Activated naive CD4-positive, alpha-beta T cell treated with anti-CD3 and anti-CD28 coated beads for 36 hours (primary cell): ENCODE measurements around the gene PUDP. TPM values are rescaled to one million over a fixed set of nuclear protein-coding genes. Genes with fewer than 3 reads are reported as not detected.
"Not testable (repeated sequence)": the region's sequence is repeated elsewhere in the genome, so short reads cannot be mapped to it uniquely, and the experiment has no call there.

Experiments used
- CTCF ChIA-PET: fragments of 350-600 bp; sonication (Branson Sonifier 250); formaldehyde crosslinking; loops from one replicate; lab custom pipeline; 2021; ENCODE audit warnings: antibody characterized with exemption; lab: Charles Lee
- DNase-seq: peaks from one replicate; pipeline ENCODE4 v3.0.0-alpha.2; 2020
- H3K27ac Mint-ChIP-seq: one replicate; pipeline ENCODE4 v1.8.0; 2021; ENCODE audit warnings: mild to moderate bottlenecking, mixed read lengths
- H3K27me3 Mint-ChIP-seq: one replicate; pipeline ENCODE4 v1.8.0; 2021; ENCODE audit warnings: low read depth, mixed read lengths
- H3K36me3 Mint-ChIP-seq: one replicate; pipeline ENCODE4 v1.8.0; 2021; ENCODE audit warnings: low read depth, mixed read lengths
- H3K4me1 Mint-ChIP-seq: one replicate; pipeline ENCODE4 v1.8.0; 2021; ENCODE audit warnings: low read depth, mixed read lengths
- H3K4me3 Mint-ChIP-seq: one replicate; pipeline ENCODE4 v1.8.0; 2021; ENCODE audit warnings: mild to moderate bottlenecking, moderate library complexity, mixed read lengths
- H3K9me3 Mint-ChIP-seq: one replicate; pipeline ENCODE4 v1.8.0; 2021; ENCODE audit warnings: mixed read lengths
- intact Hi-C: fragments of 100-400 bp; cut with micrococcal nuclease; formaldehyde crosslinking; loops from one replicate; pipeline ENCODE4 v1.15.1; 2023
- total RNA-seq, 2 experiments: library from RNA; stranded (reverse); gene quantifications; one replicate each; pipeline ENCODE4 v1.2.3, GENCODE V29; 2021

PUDP gene
- total RNA-seq, 2 experiments from 2014 or later, result 10.7 to 13.6 TPM

DNA sequence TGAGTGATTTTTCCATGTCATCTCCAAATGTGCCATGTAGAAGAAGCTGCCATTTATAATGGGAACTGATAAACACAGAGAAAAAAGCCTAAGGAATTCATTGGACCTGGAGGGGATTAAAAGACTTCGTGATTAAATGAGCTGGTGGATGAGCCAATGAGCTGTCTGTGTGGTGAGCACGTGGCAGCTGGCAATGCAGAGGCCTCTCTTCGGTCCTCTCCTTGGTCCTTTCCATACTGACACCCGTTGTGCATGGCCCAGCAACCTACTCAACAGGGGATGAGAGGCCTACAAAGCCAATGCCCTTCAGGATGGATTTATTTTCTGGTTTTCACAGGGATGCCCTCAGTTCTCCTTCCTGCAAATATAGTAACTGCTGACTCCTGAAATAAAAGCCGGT is 88.1 kb downstream of the PUDP start:
- H3K4me3 Mint-ChIP-seq, result no peak overlapping the region
- DNase-seq, result no peak
- peaks cover 41% of the 10 kb centered on the region for H3K4me1 Mint-ChIP-seq
- CTCF ChIA-PET, result no interaction called here
- no peak overlapping the region for H3K27ac Mint-ChIP-seq
- no peaks in the 10 kb centered on the region for H3K9me3 Mint-ChIP-seq
- no peaks in the 10 kb centered on the region for H3K27me3 Mint-ChIP-seq
- H3K36me3 Mint-ChIP-seq, result peaks cover 13% of the 10 kb centered on the region
- intact Hi-C loops, result loop anchor here (1.0 kb wide), 1 partner anchor 24 kb away; no protein-coding TSS in a partner anchor

DNA sequence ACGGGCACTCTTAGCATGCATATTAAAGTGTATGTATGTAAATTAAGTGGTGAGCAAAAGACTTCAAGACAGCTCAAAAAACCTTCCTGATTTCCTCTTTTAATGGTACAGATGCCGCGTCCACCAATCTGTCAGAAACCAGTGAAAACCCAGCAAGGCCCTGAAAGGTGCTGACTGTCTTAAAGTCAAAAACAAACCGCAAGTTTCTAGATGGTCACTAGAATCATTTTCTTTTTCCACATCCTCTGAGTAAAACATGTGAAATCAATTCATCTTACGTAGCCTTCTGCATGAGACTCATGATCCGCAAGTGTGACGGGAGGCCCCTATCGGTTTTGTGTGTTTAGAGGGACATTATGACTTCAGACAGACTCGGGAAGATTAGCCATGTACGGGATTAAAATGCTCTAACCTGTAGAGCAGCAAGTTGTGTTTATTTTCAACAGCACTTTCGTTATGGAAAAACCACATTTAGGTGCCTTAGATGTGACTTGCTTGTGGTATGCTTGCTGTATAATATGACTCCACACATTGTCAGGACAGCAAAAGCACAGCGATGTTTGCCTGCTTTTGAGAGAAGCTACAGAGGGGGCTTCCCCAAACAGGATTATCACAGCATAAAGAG is 88.6 kb downstream of the PUDP start:
- intact Hi-C loops, result loop anchor here (1.0 kb wide), 1 partner anchor 25 kb away; no protein-coding TSS in a partner anchor
- Mint-ChIP-seq H3K4me1 (peaks cover 41% of the 10 kb centered on the region), H3K9me3 (no peaks in the 10 kb centered on the region), H3K27me3 (no peaks in the 10 kb centered on the region), H3K4me3 (no peak overlapping the region), H3K27ac (peak overlapping the region; percentile 61), H3K36me3 (peaks cover 13% of the 10 kb centered on the region)
- CTCF ChIA-PET, result interaction anchor here (1.1 kb wide), 1 partner anchor 14 kb away, joined by 3 read pairs; no protein-coding TSS in a partner anchor
- peak; percentile 41 for DNase-seq

DNA sequence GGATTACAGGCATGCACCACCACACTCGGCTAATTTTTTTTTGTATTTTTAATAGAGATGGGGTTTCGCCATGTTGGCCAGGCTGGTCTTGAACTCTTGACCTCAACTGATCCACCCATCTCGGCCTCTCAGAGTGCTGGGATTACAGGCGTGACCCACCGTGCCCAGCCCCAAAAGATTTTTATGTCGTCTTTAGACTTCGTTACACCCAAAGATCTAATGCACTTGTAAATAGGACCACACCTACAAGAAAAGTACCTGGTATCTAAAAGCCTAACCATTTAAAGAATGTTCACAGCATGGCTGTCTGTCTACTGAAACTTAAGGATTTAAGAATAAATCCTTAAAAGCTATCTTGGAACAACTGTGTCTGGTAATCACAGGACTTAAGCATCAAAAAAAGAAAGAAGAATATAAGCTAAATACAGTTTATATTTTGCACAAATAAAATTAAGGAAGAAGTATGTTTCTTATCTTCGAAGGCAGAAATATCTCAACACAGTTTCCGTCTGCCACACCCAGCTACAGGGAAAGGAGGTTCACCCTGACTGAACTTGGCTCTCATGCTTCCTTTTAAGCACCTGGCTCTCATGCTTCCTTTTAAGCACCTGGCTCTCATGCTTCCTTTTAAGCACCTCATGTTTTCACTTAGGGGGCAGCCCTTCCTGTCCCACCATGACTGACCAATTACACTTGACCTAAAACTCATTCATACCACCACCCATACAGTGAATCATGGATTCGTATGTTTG is 92.4 kb downstream of the PUDP start:
- H3K27me3 Mint-ChIP-seq, result no peaks in the 10 kb centered on the region

DNA sequence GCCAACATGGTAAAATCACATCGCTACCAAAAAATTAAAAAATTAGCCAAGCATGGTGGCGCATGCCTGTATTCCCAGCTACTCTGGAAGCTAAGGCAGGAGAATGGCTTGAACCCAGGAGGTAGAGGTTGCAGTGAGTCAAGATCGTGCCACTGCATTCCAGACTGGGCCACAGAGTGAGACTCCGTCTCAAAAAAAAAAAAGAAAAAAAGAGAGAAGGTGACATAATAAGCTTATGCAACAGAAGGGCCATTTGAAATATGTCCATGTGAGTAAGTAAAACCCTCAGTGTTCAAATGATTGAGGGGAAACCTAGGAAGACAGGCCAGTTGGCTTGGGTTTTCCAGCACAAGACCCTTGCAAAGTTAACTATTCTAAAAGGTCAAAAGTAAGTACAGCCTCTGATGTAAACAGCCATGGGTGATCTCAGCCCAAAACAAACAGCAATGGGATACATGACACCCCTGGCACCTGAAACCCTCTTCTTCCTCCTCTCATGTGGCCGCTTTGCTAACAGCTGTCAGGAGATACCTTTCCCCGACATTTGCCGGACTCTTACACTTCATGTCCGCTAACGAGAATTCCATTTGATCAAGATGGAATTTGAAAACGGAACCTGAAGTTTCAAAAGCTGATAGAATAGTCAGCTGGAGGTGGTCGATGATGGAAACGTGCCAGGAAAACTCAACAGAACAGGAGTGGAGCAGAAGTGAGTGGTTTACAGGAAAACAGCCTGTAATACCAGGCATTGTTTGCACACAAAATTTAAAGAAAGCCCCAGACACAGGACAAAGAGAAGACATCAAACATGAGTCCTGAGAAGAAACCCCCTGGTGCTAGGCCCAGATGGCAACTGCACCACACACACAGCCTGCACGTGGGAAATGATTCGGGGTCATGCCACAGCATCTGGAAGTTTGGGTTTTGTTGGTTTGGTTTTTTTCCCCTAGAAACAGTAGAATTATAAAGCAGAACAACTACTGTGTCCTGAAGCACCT is 93.4 kb downstream of the PUDP start:
- Mint-ChIP-seq H3K9me3 (no peaks in the 10 kb centered on the region), H3K4me1 (peaks cover 19% of the 10 kb centered on the region), H3K27me3 (no peaks in the 10 kb centered on the region), H3K4me3 (no peak overlapping the region), H3K27ac (no peak overlapping the region), H3K36me3 (peaks cover 21% of the 10 kb centered on the region)
- CTCF ChIA-PET, result interaction anchor here (0.6 kb wide), 2 partner anchors 47 to 1573 kb away, joined by 3 read pairs; no protein-coding TSS in a partner anchor
- intact Hi-C loops, result no loop called here
- DNase-seq, result no peak

More for the DNA sequence above, 92.4 kb downstream of the PUDP start:
- intact Hi-C loops, result no loop called here
- H3K9me3 Mint-ChIP-seq, result no peaks in the 10 kb centered on the region
- no peak overlapping the region for H3K4me3 Mint-ChIP-seq
- CTCF ChIA-PET, result no interaction called here
- peaks cover 27% of the 10 kb centered on the region for H3K4me1 Mint-ChIP-seq
- peaks cover 21% of the 10 kb centered on the region for H3K36me3 Mint-ChIP-seq
- DNase-seq, result no peak
- H3K27ac Mint-ChIP-seq, result no peak overlapping the region

DNA sequence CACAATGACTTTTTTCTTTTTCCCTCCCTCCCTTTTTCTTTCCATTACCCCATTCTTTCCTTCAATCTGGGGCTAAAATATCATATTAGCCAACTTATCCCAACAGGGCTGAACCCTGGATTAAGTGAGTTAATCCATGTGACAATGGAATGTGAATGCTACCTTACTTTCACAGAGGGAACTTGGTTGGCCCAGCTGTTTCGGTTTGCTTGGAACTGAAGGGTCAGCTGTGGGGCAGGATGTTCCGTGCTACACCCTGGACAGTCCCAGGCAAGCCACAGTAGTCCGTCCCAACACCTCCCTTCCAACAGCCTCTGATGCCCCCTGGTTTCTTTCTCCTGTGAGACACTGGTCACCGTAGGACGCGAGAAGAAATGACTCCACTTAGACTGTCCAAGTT is 95.4 kb downstream of the PUDP start:
- no peak overlapping the region for H3K27ac Mint-ChIP-seq
- peaks cover 22% of the 10 kb centered on the region for H3K36me3 Mint-ChIP-seq
- H3K9me3 Mint-ChIP-seq, result no peaks in the 10 kb centered on the region
- no peak for DNase-seq
- CTCF ChIA-PET, result no interaction called here
- no peak overlapping the region for H3K4me3 Mint-ChIP-seq
- intact Hi-C loops, result no loop called here
- peaks cover 12% of the 10 kb centered on the region for H3K4me1 Mint-ChIP-seq
- no peaks in the 10 kb centered on the region for H3K27me3 Mint-ChIP-seq

DNA sequence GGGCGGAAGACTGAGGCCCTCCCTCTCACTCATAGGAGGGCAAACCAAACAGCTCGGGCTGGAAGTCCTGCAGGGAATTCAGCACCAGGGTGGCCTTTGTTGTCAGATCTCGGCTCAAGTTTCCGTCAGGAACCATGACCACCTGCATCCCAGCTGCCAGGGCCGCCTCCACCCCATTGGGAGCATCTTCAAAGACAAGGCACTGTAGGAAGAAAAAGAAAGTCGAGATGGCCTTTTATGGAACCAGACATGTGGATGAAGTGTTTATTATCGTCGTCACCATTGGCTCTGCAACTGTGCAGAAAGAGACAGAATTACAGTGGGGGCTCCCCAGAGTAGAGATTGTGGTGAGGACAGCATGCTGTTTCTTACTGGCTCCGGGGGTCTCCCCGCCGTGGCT is 97.7 kb downstream of the PUDP start:
- H3K4me1 Mint-ChIP-seq, result no peaks in the 10 kb centered on the region
- no peak overlapping the region for H3K27ac Mint-ChIP-seq
- CTCF ChIA-PET, result no interaction called here
- DNase-seq, result no peak
- H3K27me3 Mint-ChIP-seq, result no peaks in the 10 kb centered on the region
- intact Hi-C loops, result no loop called here
- H3K9me3 Mint-ChIP-seq, result no peaks in the 10 kb centered on the region
- peaks cover 14% of the 10 kb centered on the region for H3K36me3 Mint-ChIP-seq
- no peak overlapping the region for H3K4me3 Mint-ChIP-seq

DNA sequence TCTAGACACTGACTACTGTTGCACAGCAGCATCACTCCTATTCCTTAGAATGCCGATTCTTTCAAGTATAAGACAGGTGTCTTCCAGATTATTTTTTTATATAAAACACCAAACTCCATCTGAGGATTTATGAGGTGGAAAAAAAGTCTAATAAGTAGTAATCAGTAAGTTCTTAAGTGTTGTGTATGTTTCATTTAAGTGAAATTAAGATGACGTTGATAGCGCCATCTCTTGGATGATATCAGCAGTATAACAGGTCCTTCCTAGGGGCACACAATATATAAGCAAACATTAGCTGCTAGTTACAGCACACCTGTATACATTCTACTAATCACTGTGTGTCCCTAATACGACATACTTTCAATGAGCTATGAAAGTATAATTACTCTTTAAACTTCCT is 100.0 kb downstream of the PUDP start:
- no peaks in the 10 kb centered on the region for H3K9me3 Mint-ChIP-seq
- CTCF ChIA-PET, result interaction anchor here (0.6 kb wide), 1 partner anchor 238 kb away, joined by 6 read pairs; no protein-coding TSS in a partner anchor
- H3K4me3 Mint-ChIP-seq, result no peak overlapping the region
- no peaks in the 10 kb centered on the region for H3K27me3 Mint-ChIP-seq
- intact Hi-C loops, result no loop called here
- peaks cover 16% of the 10 kb centered on the region for H3K36me3 Mint-ChIP-seq
- DNase-seq, result no peak
- no peaks in the 10 kb centered on the region for H3K4me1 Mint-ChIP-seq
- no peak overlapping the region for H3K27ac Mint-ChIP-seq

DNA sequence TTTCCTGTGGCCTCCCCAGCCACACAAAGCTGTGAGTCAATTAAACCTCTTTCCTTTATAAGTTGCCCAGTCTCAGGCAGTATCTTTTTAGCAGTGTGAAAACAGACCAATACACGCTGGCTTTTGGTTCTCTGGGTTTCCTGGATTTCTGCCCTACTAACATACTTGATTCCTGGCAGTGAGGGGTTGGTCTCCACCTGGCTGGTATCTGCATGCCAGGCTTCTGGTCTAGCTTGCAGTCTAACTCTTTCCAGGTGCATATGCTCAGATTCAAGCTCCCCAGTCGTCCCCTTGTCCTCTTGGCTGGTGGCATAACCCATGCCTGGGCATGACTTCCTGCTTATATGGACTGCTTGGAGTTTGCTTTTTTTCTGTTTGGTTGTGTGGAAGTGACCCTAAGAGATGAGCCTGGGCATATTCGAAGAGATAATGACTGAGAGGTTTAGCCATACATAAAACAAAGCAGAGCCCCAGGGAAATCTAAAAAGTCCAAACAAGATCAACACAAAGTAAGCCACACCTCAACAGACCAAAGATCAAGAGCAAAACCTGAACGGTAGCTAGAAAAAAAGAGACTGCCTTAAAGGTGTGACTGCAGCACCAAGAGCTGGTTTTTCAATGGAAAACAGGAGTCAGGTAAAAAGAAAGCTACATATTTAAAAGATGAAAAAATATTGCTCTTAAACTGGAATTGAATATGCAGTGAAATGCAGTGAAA is 102.6 kb downstream of the PUDP start:
- H3K36me3 Mint-ChIP-seq, result peaks cover 14% of the 10 kb centered on the region
- H3K9me3 Mint-ChIP-seq, result no peaks in the 10 kb centered on the region
- DNase-seq, result no peak
- H3K4me3 Mint-ChIP-seq, result no peak overlapping the region
- no peaks in the 10 kb centered on the region for H3K27me3 Mint-ChIP-seq
- CTCF ChIA-PET, result interaction anchor here (0.6 kb wide), 1 partner anchor 13 kb away, joined by 3 read pairs; no protein-coding TSS in a partner anchor
- no peak overlapping the region for H3K27ac Mint-ChIP-seq
- no peaks in the 10 kb centered on the region for H3K4me1 Mint-ChIP-seq
- intact Hi-C loops, result no loop called here

DNA sequence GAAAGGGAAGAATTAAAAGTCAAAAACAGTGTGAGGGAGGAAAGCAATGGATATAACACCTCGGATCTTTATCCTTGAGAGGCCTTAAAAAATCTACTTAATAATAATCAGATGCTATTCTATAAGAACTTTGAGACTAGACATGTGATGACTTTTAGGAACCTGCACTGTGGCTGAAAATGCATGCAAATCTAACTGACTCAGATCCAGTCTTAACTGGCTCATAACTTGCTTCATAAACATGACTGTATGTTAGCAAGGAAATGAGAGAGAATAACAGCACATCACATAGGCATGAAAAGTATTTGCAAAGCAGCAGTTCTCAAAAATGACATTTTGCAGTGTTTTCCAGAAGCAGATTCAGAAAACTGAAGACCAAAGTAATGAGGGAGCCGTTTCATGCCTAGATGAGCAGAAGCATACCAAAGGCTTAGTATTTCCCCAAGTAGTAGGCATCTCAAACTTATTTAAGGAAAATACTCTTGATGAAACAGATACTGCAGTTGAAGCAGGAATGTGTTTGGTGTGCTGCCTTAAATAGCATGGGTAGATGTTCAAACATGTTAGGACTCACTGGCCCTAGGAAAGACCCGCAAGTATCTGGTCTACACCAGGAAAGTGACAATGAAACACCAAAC is 104.0 kb downstream of the PUDP start:
- peaks cover 12% of the 10 kb centered on the region for H3K36me3 Mint-ChIP-seq
- not testable (repeated sequence) for H3K4me1 Mint-ChIP-seq

DNA sequence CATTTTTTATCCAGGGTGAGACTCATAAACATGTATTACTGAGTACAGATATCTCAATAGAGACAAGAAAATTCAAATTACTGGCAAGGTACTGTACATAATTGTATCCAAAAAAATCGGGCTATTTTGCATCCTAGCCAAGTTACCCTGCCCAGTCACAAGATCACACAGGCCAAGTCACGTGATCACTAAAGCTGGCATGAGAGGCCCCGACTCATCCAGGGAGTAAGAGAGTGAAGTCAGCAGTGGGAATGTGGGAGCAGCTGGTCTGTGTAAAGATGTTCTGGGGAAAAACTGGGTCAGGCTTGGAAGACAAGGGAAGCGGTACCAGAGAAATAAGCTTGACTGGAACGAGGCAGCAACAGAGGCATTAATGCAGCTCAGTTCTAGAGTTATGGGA is 119.7 kb downstream of the PUDP start:
- Mint-ChIP-seq H3K4me3 (no peak overlapping the region), H3K27me3 (no peaks in the 10 kb centered on the region), H3K36me3 (no peaks in the 10 kb centered on the region), H3K4me1 (no peaks in the 10 kb centered on the region), H3K27ac (no peak overlapping the region), H3K9me3 (no peaks in the 10 kb centered on the region)
- intact Hi-C loops, result no loop called here
- no peak for DNase-seq
- CTCF ChIA-PET, result no interaction called here

More for the DNA sequence above, 104.0 kb downstream of the PUDP start:
- intact Hi-C loops, H3K27ac Mint-ChIP-seq, H3K4me3 Mint-ChIP-seq, DNase-seq, H3K27me3 Mint-ChIP-seq, CTCF ChIA-PET, H3K9me3 Mint-ChIP-seq: not testable (repeated sequence)

DNA sequence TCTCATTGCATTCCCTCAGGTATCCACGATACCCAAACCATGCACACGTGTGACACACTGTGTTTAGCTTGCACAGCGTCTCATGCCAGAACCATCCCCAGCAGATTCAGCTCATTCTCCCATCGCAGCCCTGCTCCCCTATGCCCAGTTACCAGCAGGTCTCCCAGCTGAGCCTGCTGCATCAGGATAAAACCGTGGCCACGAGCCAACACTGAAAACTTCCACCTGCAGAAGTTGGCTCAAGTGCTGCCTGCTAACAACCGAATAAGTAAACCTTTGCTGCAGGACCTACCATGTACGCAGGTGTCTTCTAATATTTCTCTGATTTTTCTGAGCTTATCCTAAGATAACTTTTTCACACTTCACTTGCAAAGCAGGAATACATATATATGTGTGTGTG is 120.9 kb downstream of the PUDP start:
- DNase-seq, result no peak
- Mint-ChIP-seq H3K27me3 (no peaks in the 10 kb centered on the region), H3K36me3 (no peaks in the 10 kb centered on the region), H3K4me3 (no peak overlapping the region), H3K27ac (no peak overlapping the region), H3K4me1 (no peaks in the 10 kb centered on the region), H3K9me3 (no peaks in the 10 kb centered on the region)
- CTCF ChIA-PET, result no interaction called here
- intact Hi-C loops, result no loop called here
